RKO (cell line): ENCODE results near the gene RBM10.

Source experiments
- DNase-seq: peaks from one replicate; pipeline ENCODE4 v3.0.0-alpha.2; 2016; ENCODE audit warnings: low spot score

The RBM10 gene

DNA sequence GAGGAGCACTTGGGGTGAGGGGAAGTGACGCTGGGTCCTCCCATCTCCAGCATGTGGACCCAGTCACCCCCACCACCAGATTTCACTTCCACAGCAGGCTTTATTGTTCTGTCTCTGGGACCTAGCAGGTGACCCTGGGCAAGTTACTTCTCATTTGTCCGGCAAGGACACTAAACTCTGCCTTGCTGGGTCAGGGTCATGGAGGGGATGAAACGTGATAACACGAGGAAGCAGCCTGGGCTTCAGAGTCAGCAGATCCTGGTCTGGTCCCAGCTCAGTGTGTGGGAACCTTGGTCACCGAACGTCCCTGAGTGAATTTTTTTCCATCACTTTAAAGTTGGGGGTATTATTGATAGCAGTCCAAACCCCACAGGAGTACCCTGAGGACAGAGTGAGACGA is 52.5 kb downstream of the RBM10 start:
- no peak for DNase-seq

- DNase-seq, result no peak
Measured at GRCh38 chrX:47198026-47198686, 53.1 kb downstream of the RBM10 start.

- no peak for DNase-seq
Measured at GRCh38 chrX:47198687-47199080, 53.7 kb downstream of the RBM10 start.

DNA sequence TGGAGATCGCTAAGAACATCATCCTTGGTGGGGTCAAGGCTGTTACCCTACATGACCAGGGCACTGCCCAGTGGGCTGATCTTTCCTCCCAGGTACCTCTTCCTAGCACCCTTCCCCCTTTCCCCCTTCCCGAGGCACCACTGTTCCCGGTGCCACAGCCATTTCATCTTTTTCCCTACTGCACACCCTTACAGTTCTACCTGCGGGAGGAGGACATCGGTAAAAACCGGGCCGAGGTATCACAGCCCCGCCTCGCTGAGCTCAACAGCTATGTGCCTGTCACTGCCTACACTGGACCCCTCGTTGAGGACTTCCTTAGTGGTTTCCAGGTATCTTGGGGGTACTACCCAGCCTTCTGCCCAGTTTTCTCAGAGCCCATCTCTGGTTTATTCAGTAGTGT is 54.3 kb downstream of the RBM10 start:
- no peak for DNase-seq

- DNase-seq, result peak; percentile 47
Measured at GRCh38 chrX:47200385-47201150, 55.5 kb downstream of the RBM10 start.

GRCh38 chrX:47201345-47201944 is 56.4 kb downstream of the RBM10 start:
- no peak for DNase-seq

DNA sequence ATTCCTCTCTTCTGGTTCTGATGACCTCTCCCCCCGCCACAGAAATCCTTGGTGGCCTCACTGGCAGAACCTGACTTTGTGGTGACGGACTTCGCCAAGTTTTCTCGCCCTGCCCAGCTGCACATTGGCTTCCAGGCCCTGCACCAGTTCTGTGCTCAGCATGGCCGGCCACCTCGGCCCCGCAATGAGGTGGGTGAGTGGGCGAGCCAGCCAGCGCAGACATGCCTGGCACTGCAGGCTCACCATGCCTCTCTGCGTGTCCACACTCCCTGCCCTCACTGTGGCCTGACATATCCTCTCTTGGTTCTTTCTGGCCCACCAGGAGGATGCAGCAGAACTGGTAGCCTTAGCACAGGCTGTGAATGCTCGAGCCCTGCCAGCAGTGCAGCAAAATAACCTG is 57.3 kb downstream of the RBM10 start:
- DNase-seq, result no peak

DNA sequence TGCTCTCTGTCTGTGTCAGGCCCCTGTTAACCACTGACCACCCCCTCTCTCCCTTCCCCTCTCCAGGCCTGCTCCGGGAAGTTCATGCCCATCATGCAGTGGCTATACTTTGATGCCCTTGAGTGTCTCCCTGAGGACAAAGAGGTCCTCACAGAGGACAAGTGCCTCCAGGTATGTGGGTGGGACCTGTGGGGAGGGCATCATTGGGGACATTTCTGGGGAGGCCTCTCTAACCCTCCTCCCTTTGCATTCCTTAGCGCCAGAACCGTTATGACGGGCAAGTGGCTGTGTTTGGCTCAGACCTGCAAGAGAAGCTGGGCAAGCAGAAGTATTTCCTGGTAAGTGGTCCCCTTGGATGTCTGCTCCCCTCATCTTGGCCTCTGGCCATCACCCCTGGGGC is 57.9 kb downstream of the RBM10 start:
- no peak for DNase-seq

- DNase-seq, result no peak
Measured at GRCh38 chrX:47204970-47205369, 59.9 kb downstream of the RBM10 start.

- DNase-seq, result no peak
Measured at GRCh38 chrX:47206316-47206715, 61.3 kb downstream of the RBM10 start.

DNA sequence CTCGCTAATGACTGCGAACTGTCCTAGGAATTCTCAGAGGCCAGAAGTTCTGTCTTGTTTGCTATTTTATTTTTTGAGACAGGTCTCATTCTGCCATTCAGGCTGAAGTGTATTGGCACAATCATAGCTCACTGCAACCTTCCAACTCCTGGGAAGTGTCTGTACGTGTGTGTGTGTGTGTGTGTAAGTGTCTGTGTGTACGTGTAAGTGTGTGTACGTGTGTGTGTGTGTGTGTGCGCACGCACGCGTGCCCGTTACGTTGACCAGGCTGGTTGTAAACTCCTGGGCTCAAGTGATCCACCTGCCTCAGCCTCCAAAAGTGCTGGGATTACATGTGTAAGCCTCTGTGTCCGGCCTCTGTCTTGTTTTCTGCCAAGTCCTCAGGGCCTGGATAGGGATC is 63.1 kb downstream of the RBM10 start:
- DNase-seq, result no peak

- no peak for DNase-seq
Measured at GRCh38 chrX:47209508-47210238, 64.7 kb downstream of the RBM10 start.

DNA sequence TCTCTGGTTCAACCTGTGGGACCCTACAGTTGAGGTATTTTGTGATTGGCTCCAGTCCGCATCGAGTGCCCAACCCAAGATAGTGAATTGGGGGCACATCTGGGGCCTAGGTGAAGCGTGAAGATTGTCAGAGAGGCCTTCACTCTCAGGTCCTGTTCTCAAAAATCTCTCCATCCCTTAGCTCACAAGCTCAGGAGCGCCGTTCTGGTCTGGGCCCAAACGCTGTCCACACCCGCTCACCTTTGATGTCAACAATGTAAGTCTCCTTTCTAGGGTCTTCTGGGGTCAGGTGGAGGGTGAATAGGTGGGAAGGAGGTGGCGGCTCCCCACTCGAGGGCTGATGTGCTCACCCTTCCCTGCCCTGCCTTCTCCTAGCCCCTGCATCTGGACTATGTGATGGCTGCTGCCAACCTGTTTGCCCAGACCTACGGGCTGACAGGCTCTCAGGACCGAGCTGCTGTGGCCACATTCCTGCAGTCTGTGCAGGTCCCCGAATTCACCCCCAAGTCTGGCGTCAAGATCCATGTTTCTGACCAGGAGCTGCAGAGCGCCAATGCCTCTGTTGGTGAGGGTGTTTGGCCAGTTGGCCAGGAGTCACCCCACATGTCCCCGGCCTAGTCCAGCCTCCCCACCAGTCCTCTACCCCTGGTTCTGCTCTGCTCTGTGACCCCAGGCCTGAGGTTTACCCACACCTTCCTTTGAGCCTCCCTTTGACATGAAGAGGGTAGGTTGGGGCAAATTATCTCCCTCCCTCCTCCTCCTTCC is 65.8 kb downstream of the RBM10 start:
- no peak for DNase-seq

DNA sequence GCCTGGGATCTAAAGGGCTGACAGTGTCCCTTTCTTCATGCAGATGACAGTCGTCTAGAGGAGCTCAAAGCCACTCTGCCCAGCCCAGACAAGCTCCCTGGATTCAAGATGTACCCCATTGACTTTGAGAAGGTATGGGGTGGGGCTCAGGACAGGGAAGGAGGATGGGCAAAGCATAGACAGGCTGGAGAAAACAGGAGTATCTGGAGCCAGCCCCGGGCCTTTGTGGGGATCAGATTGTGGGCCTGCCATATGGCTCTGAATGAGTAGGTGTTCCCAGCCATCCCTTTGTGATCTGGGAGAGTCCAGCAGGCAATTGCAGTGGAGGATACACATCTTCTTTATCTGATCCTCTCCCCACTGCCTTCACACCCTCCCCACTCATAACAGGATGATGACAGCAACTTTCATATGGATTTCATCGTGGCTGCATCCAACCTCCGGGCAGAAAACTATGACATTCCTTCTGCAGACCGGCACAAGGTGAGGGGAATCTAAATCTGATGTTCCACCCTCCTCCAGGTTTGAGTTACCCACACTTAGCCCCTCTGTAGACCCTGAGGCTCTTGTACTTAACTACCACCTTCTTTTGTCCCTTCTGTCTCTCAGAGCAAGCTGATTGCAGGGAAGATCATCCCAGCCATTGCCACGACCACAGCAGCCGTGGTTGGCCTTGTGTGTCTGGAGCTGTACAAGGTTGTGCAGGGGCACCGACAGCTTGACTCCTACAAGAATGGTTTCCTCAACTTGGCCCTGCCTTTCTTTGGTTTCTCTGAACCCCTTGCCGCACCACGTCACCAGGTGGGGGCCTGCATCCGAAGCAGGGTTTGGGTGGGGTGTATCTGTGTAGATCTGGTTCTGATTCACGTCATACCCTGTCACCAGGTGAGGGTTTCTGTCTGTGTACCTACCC is 67.6 kb downstream of the RBM10 start:
- no peak for DNase-seq

DNA sequence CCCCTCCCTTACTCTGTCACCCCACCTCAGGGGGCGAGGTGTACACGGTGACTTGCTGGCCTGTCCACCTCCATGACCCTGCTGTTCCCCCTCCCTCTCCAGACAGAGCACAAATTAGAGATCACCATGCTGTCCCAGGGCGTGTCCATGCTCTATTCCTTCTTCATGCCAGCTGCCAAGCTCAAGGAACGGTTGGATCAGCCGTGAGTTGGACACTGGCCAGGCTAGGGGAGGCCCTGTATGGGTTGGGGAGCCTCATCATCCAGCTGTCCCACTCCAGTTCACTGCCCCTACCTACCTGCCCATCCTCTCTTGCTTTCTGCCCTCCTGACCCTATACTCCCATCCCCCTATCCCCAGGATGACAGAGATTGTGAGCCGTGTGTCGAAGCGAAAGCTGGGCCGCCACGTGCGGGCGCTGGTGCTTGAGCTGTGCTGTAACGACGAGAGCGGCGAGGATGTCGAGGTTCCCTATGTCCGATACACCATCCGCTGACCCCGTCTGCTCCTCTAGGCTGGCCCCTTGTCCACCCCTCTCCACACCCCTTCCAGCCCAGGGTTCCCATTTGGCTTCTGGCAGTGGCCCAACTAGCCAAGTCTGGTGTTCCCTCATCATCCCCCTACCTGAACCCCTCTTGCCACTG is 69.5 kb downstream of the RBM10 start:
- DNase-seq, result no peak

GRCh38 chrX:47215291-47215900 is 70.4 kb downstream of the RBM10 start:
- DNase-seq, result no peak

- DNase-seq, result no peak
Measured at GRCh38 chrX:47216393-47216925, 71.4 kb downstream of the RBM10 start.

- DNase-seq, result peak; percentile 84
Measured at GRCh38 chrX:47217121-47217851, 72.3 kb downstream of the RBM10 start.

DNA sequence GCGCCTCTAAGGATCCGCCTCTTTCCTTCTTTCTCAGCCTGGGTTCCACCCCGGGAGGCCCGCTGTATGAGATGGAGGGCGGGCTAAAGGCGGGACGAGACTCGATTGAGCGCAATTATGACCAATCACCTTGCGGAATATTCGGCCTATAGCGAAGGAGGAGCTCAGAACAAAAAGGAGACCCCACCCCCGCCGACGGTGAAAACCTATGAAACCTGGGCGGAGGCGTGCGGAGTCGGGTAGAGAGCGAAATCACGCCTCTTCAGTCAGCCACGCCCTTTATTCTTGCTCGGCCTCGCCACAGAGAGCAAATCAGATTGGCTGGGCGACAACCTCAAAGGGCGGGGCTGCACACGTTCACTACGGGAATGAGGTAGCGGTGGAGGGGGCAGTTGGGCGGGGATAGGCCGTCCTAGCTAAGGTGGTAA is 72.8 kb downstream of the RBM10 start:
- DNase-seq, result peak; percentile 99
